ENCODE measurements around the gene ITGA5. TPM values are rescaled to one million over a fixed set of nuclear protein-coding genes. Genes with fewer than 3 reads are reported as not detected.

ITGA5 gene
- total and polyA plus RNA-seq, 2 experiments from 2014 or later: 402 to 496 TPM

- no peaks in the 10 kb centered on the region for H3K79me2 ChIP-seq (ENCODE audit: insufficient read depth)
- peaks cover 11% of the 10 kb centered on the region for H3F3A ChIP-seq (ENCODE audit: insufficient read depth)
- 2 to 3% methylated on average over 14 to 15 of the region's 15 CpGs for WGBS, 2 experiments (ENCODE audit: low coverage in 1 of 2, low lambda C conversion rate in 2 of 2, missing lambda C conversion rate in 2 of 2)
- H4K20me1 ChIP-seq (ENCODE audit: insufficient read depth): no peaks in the 10 kb centered on the region
- in situ Hi-C loops (cut with MboI): no loop called here
- H3K9ac ChIP-seq: peak overlapping the region; percentile 84
- DNase-seq: peak; percentile 64
- H3K27me3 ChIP-seq (replicated peaks; ENCODE audit: insufficient read depth): no peaks in the 10 kb centered on the region
- H3K9me2 ChIP-seq (ENCODE audit: insufficient read depth): no peaks in the 10 kb centered on the region
- peaks cover 23% of the 10 kb centered on the region for H3K4me1 ChIP-seq (ENCODE audit: insufficient read depth)
- H3K9me3 ChIP-seq (ENCODE audit: low read depth): no peaks in the 10 kb centered on the region
- H3K36me3 ChIP-seq (ENCODE audit: low read depth): no peaks in the 10 kb centered on the region
- peak overlapping the region; percentile 82 for H2AFZ ChIP-seq
- H3K4me3 ChIP-seq: peak overlapping the region; percentile 78
- H3K27ac ChIP-seq: peak overlapping the region; percentile 91
- TF ChIP-seq EZH2 (IDR thresholded peaks at IDR 0.05; ENCODE audit: insufficient read depth, poor library complexity, severe bottlenecking) (no peak), EZH2phosphoT487 (IDR thresholded peaks at IDR 0.05; ENCODE audit: insufficient read depth, low read depth) (no peak)
- H3K4me2 ChIP-seq (ENCODE audit: unreplicated experiment): peak overlapping the region; percentile 93
These were observed 60.7 kb downstream of the ITGA5 start for GRCh38 chr12:54358191-54358944.

GRCh38 chr12:54357506-54358190 lies 61.4 kb downstream of the ITGA5 start:
- H2AFZ ChIP-seq: no peak overlapping the region
- no peak for TF ChIP-seq EZH2 (IDR thresholded peaks at IDR 0.05; ENCODE audit: insufficient read depth, poor library complexity, severe bottlenecking)
- no peak for TF ChIP-seq EZH2phosphoT487 (IDR thresholded peaks at IDR 0.05; ENCODE audit: insufficient read depth, low read depth)
- no peaks in the 10 kb centered on the region for H3K79me2 ChIP-seq (ENCODE audit: insufficient read depth)
- peak overlapping the region; percentile 78; the same call in 1 of the 2 replicates for H3K4me3 ChIP-seq
- no peak overlapping the region for H3K27ac ChIP-seq
- in situ Hi-C loops (cut with MboI): no loop called here
- no peak overlapping the region for H3K9ac ChIP-seq
- H3K27me3 ChIP-seq (replicated peaks; ENCODE audit: insufficient read depth): no peaks in the 10 kb centered on the region
- 40 to 55% methylated on average over 2 of the region's 2 CpGs for WGBS, 2 experiments (ENCODE audit: low coverage in 1 of 2, low lambda C conversion rate in 2 of 2, missing lambda C conversion rate in 2 of 2)
- H4K20me1 ChIP-seq (ENCODE audit: insufficient read depth): no peaks in the 10 kb centered on the region
- H3K4me2 ChIP-seq (ENCODE audit: unreplicated experiment): no peak overlapping the region
- H3K9me2 ChIP-seq (ENCODE audit: insufficient read depth): no peaks in the 10 kb centered on the region
- H3K4me1 ChIP-seq (ENCODE audit: insufficient read depth): peaks cover 30% of the 10 kb centered on the region
- H3K9me3 ChIP-seq (ENCODE audit: low read depth): no peaks in the 10 kb centered on the region
- no peaks in the 10 kb centered on the region for H3K36me3 ChIP-seq (ENCODE audit: low read depth)
- DNase-seq: no peak
- peaks cover 14% of the 10 kb centered on the region for H3F3A ChIP-seq (ENCODE audit: insufficient read depth)

- Histone ChIP-seq H3K9me3 (ENCODE audit: low read depth) (no peaks in the 10 kb centered on the region), H4K20me1 (ENCODE audit: insufficient read depth) (no peaks in the 10 kb centered on the region), H3K27ac (no peak overlapping the region), H3K27me3 (replicated peaks; ENCODE audit: insufficient read depth) (no peaks in the 10 kb centered on the region), H3K36me3 (ENCODE audit: low read depth) (no peaks in the 10 kb centered on the region), H3K9ac (no peak overlapping the region), H3F3A (ENCODE audit: insufficient read depth) (peaks cover 21% of the 10 kb centered on the region), H3K4me1 (ENCODE audit: insufficient read depth) (peaks cover 37% of the 10 kb centered on the region), H2AFZ (no peak overlapping the region), H3K9me2 (ENCODE audit: insufficient read depth) (no peaks in the 10 kb centered on the region), H3K4me2 (ENCODE audit: unreplicated experiment) (no peak overlapping the region), H3K79me2 (ENCODE audit: insufficient read depth) (no peaks in the 10 kb centered on the region), H3K4me3 (no peak overlapping the region)
- 71 to 87% methylated on average over 4 of the region's 4 CpGs for WGBS, 2 experiments (ENCODE audit: low coverage in 1 of 2, low lambda C conversion rate in 2 of 2, missing lambda C conversion rate in 2 of 2)
- in situ Hi-C loops (cut with MboI): no loop called here
- no peak for TF ChIP-seq EZH2 (IDR thresholded peaks at IDR 0.05; ENCODE audit: insufficient read depth, poor library complexity, severe bottlenecking)
- no peak for TF ChIP-seq EZH2phosphoT487 (IDR thresholded peaks at IDR 0.05; ENCODE audit: insufficient read depth, low read depth)
- no peak for DNase-seq
These were observed 62.1 kb downstream of the ITGA5 start for GRCh38 chr12:54356951-54357356.

- H3K36me3 ChIP-seq (ENCODE audit: low read depth): no peaks in the 10 kb centered on the region
These were observed 62.8 kb downstream of the ITGA5 start for GRCh38 chr12:54356228-54356627.

More at GRCh38 chr12:54356228-54356627, 62.8 kb downstream of the ITGA5 start:
- H4K20me1 ChIP-seq (ENCODE audit: insufficient read depth): no peaks in the 10 kb centered on the region
- no peaks in the 10 kb centered on the region for H3K9me3 ChIP-seq (ENCODE audit: low read depth)
- WGBS, 2 experiments (ENCODE audit: low coverage in 1 of 2, low lambda C conversion rate in 2 of 2, missing lambda C conversion rate in 2 of 2): 42 to 59% methylated on average over 3 of the region's 3 CpGs
- no peak overlapping the region for H3K27ac ChIP-seq
- H3K4me2 ChIP-seq (ENCODE audit: unreplicated experiment): no peak overlapping the region
- H3K4me1 ChIP-seq (ENCODE audit: insufficient read depth): peaks cover 42% of the 10 kb centered on the region
- DNase-seq: no peak
- H3K9me2 ChIP-seq (ENCODE audit: insufficient read depth): no peaks in the 10 kb centered on the region
- in situ Hi-C loops (cut with MboI): no loop called here
- no peak overlapping the region for H3K9ac ChIP-seq
- no peak overlapping the region for H2AFZ ChIP-seq
- TF ChIP-seq EZH2 (IDR thresholded peaks at IDR 0.05; ENCODE audit: insufficient read depth, poor library complexity, severe bottlenecking): no peak
- TF ChIP-seq EZH2phosphoT487 (IDR thresholded peaks at IDR 0.05; ENCODE audit: insufficient read depth, low read depth): no peak
- H3F3A ChIP-seq (ENCODE audit: insufficient read depth): peaks cover 28% of the 10 kb centered on the region
- H3K79me2 ChIP-seq (ENCODE audit: insufficient read depth): no peaks in the 10 kb centered on the region
- H3K4me3 ChIP-seq: no peak overlapping the region
- H3K27me3 ChIP-seq (replicated peaks; ENCODE audit: insufficient read depth): no peaks in the 10 kb centered on the region
